ENCODE data around the gene DEFB118. TPM values are rescaled to one million over a fixed set of nuclear protein-coding genes. Genes with fewer than 3 reads are reported as not detected.

Gene DEFB118
- not detected in 2 replicates for total RNA-seq (2021)
- not detected for Bru-seq, nascent RNA
- BruChase-seq, experiment 1, labeled RNA remaining after a 2-hour chase = not detected
- not detected for BruChase-seq, experiment 2, labeled RNA remaining after a 6-hour chase
- long read RNA-seq = 0 reads

- intact Hi-C loops (cut with micrococcal nuclease; ENCODE audit: unreplicated experiment) = no loop called here
- Histone ChIP-seq H3K9me3 (ENCODE audit: insufficient read depth, low read depth) (no peaks in the 10 kb centered on the region), H3K27me3 (ENCODE audit: insufficient read depth, low read depth) (peaks cover 84% of the 10 kb centered on the region), H3F3A (ENCODE audit: insufficient read depth, low read depth) (no peaks in the 10 kb centered on the region), H3K79me2 (ENCODE audit: low read depth) (no peaks in the 10 kb centered on the region), H3K27ac (no peak within 1 kb of the TSS), H3K4me3 (no peak within 1 kb of the TSS), H3K36me3 (ENCODE audit: low read depth) (no peaks in the 10 kb centered on the region), H3K4me2 (no peak within 1 kb of the TSS), H3K9me2 (ENCODE audit: insufficient read depth) (no peaks in the 10 kb centered on the region), H2AFZ (no peak within 1 kb of the TSS), H3K4me1 (replicated peaks; ENCODE audit: insufficient read depth) (no peaks in the 10 kb centered on the region), H4K20me1 (ENCODE audit: insufficient read depth) (no peaks in the 10 kb centered on the region)
- TF ChIP-seq EZH2 (IDR thresholded peaks at IDR 0.05; ENCODE audit: low read depth) = no peak
- TF ChIP-seq, protein P1, sequence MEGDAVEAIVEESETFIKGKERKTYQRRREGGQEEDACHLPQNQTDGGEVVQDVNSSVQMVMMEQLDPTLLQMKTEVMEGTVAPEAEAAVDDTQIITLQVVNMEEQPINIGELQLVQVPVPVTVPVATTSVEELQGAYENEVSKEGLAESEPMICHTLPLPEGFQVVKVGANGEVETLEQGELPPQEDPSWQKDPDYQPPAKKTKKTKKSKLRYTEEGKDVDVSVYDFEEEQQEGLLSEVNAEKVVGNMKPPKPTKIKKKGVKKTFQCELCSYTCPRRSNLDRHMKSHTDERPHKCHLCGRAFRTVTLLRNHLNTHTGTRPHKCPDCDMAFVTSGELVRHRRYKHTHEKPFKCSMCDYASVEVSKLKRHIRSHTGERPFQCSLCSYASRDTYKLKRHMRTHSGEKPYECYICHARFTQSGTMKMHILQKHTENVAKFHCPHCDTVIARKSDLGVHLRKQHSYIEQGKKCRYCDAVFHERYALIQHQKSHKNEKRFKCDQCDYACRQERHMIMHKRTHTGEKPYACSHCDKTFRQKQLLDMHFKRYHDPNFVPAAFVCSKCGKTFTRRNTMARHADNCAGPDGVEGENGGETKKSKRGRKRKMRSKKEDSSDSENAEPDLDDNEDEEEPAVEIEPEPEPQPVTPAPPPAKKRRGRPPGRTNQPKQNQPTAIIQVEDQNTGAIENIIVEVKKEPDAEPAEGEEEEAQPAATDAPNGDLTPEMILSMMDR (conservative IDR thresholded peaks at IDR 0.05) = no peak
- BruUV-seq (replicated peaks) = no TSS peak
- ChIA-PET CTCF (no interaction called here), POLR2A (ENCODE audit: unreplicated experiment) (no interaction called here)
- DNase-seq = no peak
Measured at GRCh38 chr20:31368301-31368700, at the start of gene DEFB118. TSS of gene DEFB118 (plus strand) at chr20:31368601. CDS start at chr20:31368651, 50 bp downstream.

GRCh38 chr20:31322504-31322903 lies 45.9 kb upstream of the DEFB118 start:
- Histone ChIP-seq H3K9me3 (ENCODE audit: insufficient read depth, low read depth) (no peaks in the 10 kb centered on the region), H3K36me3 (ENCODE audit: low read depth) (no peaks in the 10 kb centered on the region), H3K4me3 (no peak overlapping the region), H4K20me1 (ENCODE audit: insufficient read depth) (no peaks in the 10 kb centered on the region), H3K4me2 (no peak overlapping the region), H3K27ac (no peak overlapping the region), H2AFZ (no peak overlapping the region), H3K79me2 (ENCODE audit: low read depth) (no peaks in the 10 kb centered on the region), H3K4me1 (replicated peaks; ENCODE audit: insufficient read depth) (no peaks in the 10 kb centered on the region), H3F3A (ENCODE audit: insufficient read depth, low read depth) (no peaks in the 10 kb centered on the region), H3K9me2 (ENCODE audit: insufficient read depth) (no peaks in the 10 kb centered on the region), H3K27me3 (ENCODE audit: insufficient read depth, low read depth) (peaks cover 9% of the 10 kb centered on the region; the same call in 1 of the 2 replicates)
- no TSS peak for BruUV-seq (replicated peaks)
- TF ChIP-seq, protein P1 (conservative IDR thresholded peaks at IDR 0.05) = no peak
- no peak for TF ChIP-seq EZH2 (IDR thresholded peaks at IDR 0.05; ENCODE audit: low read depth)
- no peak for DNase-seq
- ChIA-PET CTCF (no interaction called here), POLR2A (ENCODE audit: unreplicated experiment) (no interaction called here)
- intact Hi-C loops (cut with micrococcal nuclease; ENCODE audit: unreplicated experiment) = no loop called here

DNA sequence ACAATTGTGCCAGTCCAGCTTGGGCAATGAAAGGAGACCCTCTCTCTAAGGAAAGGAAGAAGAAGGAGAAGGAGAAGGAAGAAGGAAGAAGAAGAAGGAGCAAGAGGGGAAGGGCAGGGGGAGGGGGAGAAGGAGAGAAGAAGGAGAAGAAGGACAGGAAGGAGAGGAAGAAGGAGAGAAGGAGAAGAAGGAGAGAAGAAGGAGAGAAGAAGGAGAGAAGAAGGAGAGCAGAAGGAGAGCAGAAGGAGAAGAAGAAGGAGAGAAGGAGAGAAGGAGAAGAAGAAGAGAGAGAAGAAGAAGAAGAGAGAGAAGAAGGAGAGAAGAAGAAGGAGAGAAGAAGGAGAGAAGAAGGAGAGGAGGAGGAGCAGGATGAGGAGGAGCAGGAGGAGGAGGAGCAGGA lies 37.5 kb upstream of the DEFB118 start:
- Histone ChIP-seq H3K9me3 (ENCODE audit: insufficient read depth, low read depth) (no peaks in the 10 kb centered on the region), H3F3A (ENCODE audit: insufficient read depth, low read depth) (no peaks in the 10 kb centered on the region), H3K9me2 (ENCODE audit: insufficient read depth) (no peaks in the 10 kb centered on the region), H4K20me1 (ENCODE audit: insufficient read depth) (no peaks in the 10 kb centered on the region), H3K4me2 (no peak overlapping the region), H3K4me3 (no peak overlapping the region), H3K27ac (no peak overlapping the region), H3K36me3 (ENCODE audit: low read depth) (no peaks in the 10 kb centered on the region), H3K27me3 (ENCODE audit: insufficient read depth, low read depth) (peaks cover 42% of the 10 kb centered on the region), H2AFZ (no peak overlapping the region), H3K79me2 (ENCODE audit: low read depth) (no peaks in the 10 kb centered on the region), H3K4me1 (replicated peaks; ENCODE audit: insufficient read depth) (no peaks in the 10 kb centered on the region)
- no peak for DNase-seq
- ChIA-PET CTCF (no interaction called here), POLR2A (ENCODE audit: unreplicated experiment) (no interaction called here)
- no peak for TF ChIP-seq EZH2 (IDR thresholded peaks at IDR 0.05; ENCODE audit: low read depth)
- TF ChIP-seq, protein P1 (conservative IDR thresholded peaks at IDR 0.05) = no peak
- BruUV-seq (replicated peaks) = no TSS peak
- intact Hi-C loops (cut with micrococcal nuclease; ENCODE audit: unreplicated experiment) = no loop called here
